GM19099 (cell line): ENCODE measurements around the gene GOLGA3.

ENCODE experiments used
- POLR2A ChIP-seq: IDR thresholded peaks from 3 replicates; pipeline ENCODE4 v1.6.1; 2011; ENCODE audit warnings: low read depth; ENCODE audit not compliant: insufficient read length; ENCODE audit errors: extremely low read depth

Gene GOLGA3

DNA sequence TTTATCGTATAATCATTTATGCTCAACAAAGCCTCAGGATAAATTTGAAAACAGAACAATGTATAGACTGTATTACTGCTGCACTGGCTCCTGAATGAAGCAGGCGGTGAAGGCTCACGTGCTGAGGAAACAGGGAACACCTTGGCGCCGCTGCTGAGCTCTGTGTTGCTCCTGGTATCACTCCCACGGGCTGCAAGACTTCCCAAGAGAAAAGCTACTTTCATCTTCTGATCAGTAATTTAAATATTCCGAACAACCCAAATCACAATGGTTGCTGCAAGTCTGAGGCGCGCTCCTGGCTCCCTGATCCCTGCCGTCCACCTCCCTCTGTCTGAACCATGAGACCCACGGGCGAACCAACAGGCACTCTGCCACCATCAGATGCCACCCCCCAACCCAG is 102.3 kb downstream of the GOLGA3 start:
- TF ChIP-seq POLR2A: no peak

DNA sequence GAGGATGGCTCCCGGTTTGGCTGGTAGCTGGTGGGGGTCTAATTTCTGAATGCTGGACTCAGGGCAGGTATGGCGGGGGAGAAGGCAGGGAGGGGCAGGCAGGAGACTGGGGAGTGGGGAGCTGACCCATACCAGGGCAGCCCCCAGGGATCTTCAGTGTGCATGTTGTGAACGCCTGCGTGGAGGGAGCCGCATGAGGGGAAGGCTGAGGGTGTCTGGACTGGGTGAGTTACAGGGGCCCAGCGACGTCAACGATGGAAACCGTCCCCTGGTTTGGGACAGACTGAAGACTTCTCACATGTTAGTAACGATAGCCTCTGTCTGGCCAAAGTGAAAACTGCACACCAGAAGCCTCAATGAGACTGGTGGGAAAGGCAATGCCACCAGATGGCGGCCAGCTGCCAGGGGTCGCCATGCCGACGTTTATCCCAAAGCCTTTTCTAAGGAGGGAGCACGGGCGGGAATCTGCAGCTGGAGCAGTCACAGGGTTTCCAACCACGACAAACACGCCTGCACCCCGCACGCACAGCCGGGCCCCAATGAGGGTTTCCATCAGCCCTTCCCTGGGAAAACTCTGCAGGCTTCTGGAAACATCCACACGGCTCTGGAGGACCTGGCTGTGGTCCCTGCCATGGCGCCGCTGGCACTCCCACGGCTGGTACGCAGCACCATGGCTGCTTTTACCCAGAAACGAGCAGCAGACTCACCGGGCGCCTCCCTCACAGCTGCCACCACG is 104.0 kb downstream of the GOLGA3 start:
- TF ChIP-seq POLR2A: no peak

DNA sequence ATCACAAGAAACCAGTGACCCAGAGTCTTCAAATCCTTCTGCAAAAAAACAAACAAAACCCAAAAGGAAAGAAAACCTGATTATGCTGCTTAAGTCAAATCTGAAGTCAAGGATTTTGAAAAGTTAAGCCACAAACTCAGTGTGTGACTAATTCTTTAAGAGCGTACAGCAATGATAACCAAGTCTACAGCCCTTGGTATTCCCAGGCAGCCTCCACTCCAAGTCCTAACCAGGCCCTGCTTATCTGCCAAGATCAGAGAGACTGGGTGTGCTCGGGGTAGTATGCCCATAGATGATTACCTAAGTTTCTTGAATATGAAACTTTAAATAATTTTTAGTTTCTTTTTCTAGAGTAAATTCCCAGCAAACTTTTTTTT is 104.9 kb downstream of the GOLGA3 start:
- TF ChIP-seq POLR2A: no peak

DNA sequence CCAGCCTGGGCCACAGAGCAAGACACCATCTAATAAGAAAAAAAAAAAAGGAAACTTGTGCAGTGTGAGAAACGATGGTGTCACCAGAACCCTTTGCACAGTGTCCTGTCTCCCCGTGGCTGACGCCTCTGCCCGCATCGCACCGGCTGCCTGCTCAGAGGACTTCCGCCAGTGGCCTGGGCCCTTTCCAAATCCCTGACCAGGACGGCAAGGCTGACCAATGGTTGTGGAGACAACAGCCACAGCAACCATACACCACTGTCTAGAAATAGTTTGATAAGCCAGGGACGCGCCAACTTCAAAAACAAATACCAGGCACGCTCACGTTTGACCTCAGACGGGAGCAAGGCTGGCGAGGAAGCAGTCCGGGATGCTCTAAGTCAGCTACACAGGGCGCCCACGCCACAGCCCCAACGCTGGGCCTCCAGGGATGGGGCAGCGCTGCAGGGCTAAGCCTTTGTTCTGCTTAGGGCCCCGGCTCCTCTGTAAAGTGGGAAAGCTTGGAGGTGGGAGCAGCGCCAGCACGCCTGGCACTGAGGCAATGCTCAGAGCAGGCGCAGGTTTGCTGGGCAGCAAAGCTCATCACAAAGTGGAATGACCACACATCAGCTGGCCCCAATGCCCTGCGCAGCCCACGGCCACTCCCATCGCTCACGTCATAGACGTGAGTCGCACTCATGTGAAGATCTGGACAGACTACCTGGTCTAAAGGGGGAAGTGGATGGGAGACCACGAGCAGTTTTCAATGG is 105.5 kb downstream of the GOLGA3 start:
- no peak for TF ChIP-seq POLR2A

GRCh38 chr12:132720606-132721345 is 107.9 kb downstream of the GOLGA3 start:
- TF ChIP-seq POLR2A: no peak

- no peak for TF ChIP-seq POLR2A
These were observed 108.7 kb downstream of the GOLGA3 start for GRCh38 chr12:132719954-132720324.

- no peak for TF ChIP-seq POLR2A
These were observed 109.3 kb downstream of the GOLGA3 start for GRCh38 chr12:132719141-132719953.
